BE2C (cell line): Measurements from ENCODE around the gene KRTAP10-3.

Source experiments
- DNase-seq: peaks from one replicate; pipeline ENCODE4 v3.0.0-alpha.2; 2020
- H3K27me3 ChIP-seq: fragments of 250-450 bp; sonication (Bioruptor Pico); 2 replicates; pipeline ENCODE4 v1.5.1; 2020; ENCODE audit warnings: mild to moderate bottlenecking
- H3K36me3 ChIP-seq: fragments of 250-450 bp; sonication (Bioruptor Pico); 2 replicates; pipeline ENCODE4 v1.5.1; 2020; ENCODE audit warnings: mild to moderate bottlenecking
- H3K4me1 ChIP-seq: fragments of 250-450 bp; sonication (Bioruptor Pico); 2 replicates; pipeline ENCODE4 v1.5.1; 2020
- H3K4me3 ChIP-seq: 2 replicates; pipeline ENCODE4 v1.5.1; 2011; ENCODE audit warnings: low read depth, low read length
- H3K9me3 ChIP-seq: fragments of 250-450 bp; sonication (Bioruptor Pico); 2 replicates; pipeline ENCODE4 v1.5.1; 2020
- CTCF ChIP-seq: IDR thresholded peaks from 2 replicates; pipeline ENCODE4 v1.5.1; 2012; ENCODE audit warnings: mild to moderate bottlenecking, low read depth, low read length

KRTAP10-3 gene

DNA sequence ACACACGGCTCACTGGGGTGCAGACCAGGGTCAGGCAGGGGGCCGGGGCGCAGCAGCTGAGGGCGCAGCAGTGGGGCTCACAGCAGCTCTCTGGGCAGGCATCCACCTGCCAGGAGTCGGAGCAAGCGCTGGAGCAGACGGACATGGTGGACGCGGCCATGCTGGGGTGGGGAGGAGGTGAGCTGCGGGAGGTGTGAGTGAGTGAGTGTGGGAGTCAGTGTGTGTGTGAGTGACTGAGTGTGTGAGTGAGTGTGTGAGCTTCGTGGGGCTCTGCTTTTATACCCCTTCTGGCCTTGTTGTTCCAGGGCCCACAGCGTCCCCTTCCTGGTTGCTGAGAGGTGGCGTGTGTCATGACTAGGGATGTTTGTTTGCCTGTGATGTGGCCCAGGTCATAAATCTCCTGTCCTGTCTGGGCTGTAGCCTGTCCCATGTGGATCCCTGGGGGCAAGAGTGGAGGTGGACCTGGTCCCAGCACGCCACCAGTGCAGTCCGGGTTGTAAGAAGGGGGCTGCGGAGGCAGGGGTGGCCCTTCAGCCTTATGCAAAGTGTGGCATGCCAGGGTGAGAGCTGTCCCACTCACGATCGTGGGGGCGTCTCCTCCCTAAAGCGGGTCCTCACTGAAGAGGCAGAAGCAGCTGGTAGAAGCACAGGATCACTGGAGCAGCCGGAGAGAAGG lies 18.5 kb downstream of the KRTAP10-3 start, which contains the start of gene KRTAP10-1:
Gene KRTAP10-1 (minus strand): TSS at position 205 of the 676 bp plus-strand sequence. CDS start 45 bp downstream, at position 160.
- Histone ChIP-seq H3K4me1 (no peaks in the 10 kb centered on the region), H3K36me3 (no peaks in the 10 kb centered on the region), H3K27me3 (peaks cover 14% of the 10 kb centered on the region), H3K4me3 (no peak within 1 kb of the TSS), H3K9me3 (no peaks in the 10 kb centered on the region)
- no peak for DNase-seq
- no peak for TF ChIP-seq CTCF

DNA sequence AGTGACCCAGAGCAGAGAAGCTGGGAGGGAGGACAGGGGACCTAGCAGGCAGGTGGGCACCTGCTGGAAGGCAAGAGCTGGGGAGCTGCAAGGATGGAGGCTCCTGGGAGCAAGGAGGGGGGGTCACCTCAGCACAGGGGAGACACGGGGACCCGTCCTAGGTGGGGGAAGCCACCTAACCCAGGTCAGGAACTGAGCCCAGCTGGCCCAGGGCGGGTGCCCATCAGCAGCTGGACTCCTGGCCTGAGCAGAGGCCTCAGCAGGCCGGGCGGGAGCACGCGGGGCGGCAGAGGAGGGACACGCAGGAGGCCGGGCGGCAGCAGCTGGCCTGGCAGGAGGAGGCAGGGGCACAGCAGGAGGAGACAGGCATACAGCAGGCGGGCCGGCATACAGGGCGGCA lies 19.5 kb downstream of the KRTAP10-3 start:
- no peaks in the 10 kb centered on the region for H3K36me3 ChIP-seq
- no peak for TF ChIP-seq CTCF
- no peaks in the 10 kb centered on the region for H3K4me1 ChIP-seq
- H3K27me3 ChIP-seq: peaks cover 14% of the 10 kb centered on the region
- no peak for DNase-seq
- H3K9me3 ChIP-seq: no peaks in the 10 kb centered on the region
- no peak overlapping the region for H3K4me3 ChIP-seq

DNA sequence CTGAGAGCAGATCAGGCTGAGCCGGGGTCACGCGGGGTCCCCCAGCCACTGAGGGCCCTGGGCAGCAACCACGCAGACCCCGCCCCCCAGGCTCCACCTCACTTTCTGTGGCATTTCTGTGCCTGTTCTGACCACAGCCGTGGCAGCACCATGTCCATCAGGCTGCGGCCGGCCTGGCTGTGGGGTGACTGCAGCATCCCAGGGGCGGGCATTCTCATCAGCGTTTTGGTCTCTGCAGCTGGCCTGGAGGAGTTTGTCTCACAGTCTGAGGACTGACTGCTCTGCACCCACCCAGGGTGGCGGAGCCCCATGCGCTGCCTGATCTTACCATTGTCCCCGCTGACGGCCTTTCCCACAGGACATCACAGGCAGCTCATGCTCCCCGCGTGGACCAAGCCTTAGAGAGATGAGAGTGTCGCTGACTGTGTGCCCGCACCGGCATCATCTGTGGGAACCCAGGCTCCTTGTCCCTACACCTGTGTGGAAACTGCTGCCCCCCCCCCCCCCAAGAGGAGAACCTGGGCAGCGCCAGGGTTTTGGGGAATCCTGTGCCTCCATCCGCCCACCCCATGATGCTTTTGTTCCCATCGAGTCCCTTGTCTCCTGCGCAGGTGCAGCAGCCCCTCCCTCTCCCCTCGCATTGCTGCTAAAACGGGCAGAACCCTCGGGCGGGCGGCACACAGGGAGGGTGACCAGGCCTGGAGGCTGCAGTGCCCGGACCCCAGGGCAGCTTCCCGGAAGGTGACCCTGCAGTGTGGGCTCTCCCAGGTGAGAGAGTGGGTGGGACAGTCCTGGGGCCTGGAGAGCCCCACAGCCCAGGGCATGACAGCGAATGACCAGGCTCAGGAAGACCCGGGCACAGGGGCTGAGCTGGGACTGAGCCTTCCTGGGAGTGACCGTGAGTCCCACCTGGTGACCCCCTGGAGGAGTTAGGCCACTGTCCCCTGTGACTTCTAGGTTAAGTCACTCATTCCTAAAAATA lies 20.4 kb downstream of the KRTAP10-3 start:
- DNase-seq: no peak
- Histone ChIP-seq H3K4me1 (no peaks in the 10 kb centered on the region), H3K36me3 (no peaks in the 10 kb centered on the region), H3K9me3 (no peaks in the 10 kb centered on the region), H3K27me3 (peaks cover 14% of the 10 kb centered on the region), H3K4me3 (no peak overlapping the region)
- TF ChIP-seq CTCF: no peak

DNA sequence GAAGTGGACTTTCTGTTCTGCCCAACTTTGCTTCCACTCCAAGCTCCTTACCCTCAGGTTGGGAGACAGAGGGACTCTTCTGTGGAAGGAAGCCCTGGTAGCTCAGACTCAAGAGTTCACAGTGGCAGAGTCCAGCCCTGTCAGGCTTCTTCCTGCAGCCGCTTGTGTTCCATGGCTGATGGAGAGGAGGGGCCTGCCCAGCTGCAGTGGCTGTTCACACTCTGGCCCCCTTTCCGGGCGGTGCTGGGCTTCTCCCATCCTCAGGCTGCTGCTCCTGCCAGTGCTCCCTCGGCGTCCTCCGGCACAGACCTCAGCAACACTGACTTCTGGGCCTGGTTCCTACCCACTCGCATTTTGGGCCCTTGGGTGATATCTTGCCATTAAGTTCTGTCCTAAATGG lies 22.6 kb downstream of the KRTAP10-3 start:
- TF ChIP-seq CTCF: no peak
- Histone ChIP-seq H3K4me3 (no peak overlapping the region), H3K4me1 (no peaks in the 10 kb centered on the region), H3K27me3 (peaks cover 14% of the 10 kb centered on the region), H3K36me3 (no peaks in the 10 kb centered on the region), H3K9me3 (no peaks in the 10 kb centered on the region)
- no peak for DNase-seq

DNA sequence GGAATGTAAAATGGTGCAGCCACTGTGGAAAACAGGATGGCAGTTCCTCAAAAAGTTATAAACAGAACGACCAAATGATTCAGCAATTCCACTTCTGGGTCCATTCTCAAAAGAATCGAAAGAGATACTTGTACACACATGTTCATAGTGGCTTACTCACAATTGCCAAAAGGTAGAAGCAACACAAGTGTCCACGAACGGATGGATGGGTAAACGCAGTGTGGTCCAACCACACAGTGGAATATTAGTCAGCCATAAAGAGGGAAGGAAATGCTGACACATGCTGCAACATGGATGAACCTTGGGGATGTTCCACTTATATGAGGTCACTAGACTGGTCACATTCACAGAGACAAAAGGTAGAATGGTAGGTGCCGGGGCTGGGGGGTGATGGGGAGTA lies 23.9 kb downstream of the KRTAP10-3 start:
- Histone ChIP-seq H3K4me3 (no peak overlapping the region), H3K36me3 (no peaks in the 10 kb centered on the region), H3K9me3 (no peaks in the 10 kb centered on the region), H3K27me3 (peaks cover 11% of the 10 kb centered on the region), H3K4me1 (no peaks in the 10 kb centered on the region)
- TF ChIP-seq CTCF: no peak
- no peak for DNase-seq
